GM18520 (cell line): ENCODE data around the gene USP15.

Experiments used
- ATAC-seq: cut with Tn5 transposase; IDR thresholded peaks from one replicate; pipeline ENCODE4 v1.9.1; 2021; ENCODE audit not compliant: unreplicated experiment

Gene USP15

DNA sequence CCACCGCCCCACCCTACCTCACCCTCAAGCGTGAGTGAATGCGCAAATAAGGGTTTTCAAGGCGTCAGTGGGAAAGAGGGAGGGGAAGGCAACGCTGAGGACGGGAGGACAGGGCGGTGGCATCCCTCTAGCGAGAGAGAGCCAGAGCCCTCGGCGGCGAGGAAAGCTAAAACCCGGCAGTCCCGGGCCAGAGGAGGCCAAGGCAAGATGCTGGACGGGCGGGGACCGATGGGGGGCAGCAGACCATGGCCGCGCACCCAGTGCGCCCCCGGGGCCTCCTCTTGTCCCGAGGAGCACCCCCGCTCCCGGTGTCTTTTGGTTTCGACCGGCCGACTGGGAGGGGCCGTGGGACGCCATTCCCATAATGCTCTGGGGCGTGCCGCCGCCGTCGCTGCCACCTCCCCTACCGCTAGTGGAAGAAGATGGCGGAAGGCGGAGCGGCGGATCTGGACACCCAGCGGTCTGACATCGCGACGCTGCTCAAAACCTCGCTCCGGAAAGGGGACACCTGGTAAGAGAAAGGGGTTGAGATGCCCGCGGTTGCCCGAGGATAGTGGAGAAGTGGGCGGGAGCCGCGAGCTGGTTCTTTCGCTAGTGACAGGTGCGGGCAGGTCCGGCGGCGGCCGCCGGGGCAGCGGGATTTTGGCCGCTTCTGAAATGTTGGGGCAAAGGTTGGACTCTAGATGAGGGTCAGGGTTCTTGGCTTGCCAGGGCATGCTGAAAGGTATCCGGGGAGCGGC, at the start of gene USP15:
Gene USP15, plus strand, starts transcription at position 412 of the 740 bp plus-strand sequence. Its CDS starts 11 bp downstream, at position 423.
- ATAC-seq, result peak; percentile 64

DNA sequence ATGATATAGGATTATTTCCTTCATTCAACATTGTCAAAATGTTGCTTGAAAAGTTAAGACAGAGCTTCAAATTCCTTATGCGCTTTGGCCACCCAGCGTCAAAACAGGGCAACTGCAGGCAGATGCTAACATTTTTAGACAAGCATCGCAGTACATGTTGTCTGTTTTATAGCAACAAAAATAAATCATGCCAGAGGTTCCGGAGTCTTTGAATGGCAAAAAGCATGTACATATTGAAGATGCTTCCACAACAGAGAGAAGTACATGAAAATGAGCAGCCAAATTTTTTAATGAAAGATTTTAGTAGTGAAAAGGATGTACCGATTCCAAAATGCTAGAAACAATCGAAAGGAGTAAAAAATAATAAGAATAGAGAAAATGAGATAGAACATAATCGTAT, 49.8 kb upstream of the USP15 start:
- ATAC-seq, result no peak

DNA sequence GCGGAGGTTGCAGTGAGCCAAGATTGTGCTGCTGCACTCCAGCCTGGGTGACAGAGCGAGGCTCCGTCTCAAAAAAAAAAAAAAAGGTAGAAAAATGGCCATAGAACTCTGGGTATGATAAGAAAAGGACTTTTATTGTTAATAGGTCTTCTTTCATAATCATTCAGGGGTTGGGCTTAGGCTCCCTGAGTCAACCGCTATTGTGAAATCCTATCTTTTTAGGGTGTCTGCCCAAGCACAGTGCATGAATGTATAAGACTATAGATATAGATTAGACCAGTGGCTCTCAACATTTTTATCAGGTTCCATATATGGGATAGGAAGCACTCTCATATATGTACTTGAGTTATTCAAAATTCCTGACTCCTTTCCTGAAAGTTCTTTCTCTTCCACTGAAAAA, 48.7 kb upstream of the USP15 start:
- no peak for ATAC-seq

DNA sequence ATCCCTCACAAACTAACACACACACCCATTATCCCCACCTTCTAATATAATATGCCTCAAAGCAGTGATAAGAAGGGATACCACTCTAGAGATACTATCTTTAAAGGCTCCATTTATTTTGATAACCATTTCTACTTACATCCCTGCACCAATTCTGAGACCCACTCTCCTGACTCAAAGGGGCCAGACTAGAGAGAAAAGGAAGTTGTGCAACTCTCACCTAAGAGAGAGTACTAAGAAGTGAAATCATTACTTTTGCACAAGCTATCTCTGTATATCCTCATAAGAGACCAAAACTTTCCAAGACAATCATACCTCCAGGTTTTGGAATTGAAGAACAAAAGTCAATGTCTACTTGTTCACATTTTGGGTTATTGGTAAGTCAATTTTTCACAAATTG, 45.4 kb upstream of the USP15 start:
- ATAC-seq, result no peak

DNA sequence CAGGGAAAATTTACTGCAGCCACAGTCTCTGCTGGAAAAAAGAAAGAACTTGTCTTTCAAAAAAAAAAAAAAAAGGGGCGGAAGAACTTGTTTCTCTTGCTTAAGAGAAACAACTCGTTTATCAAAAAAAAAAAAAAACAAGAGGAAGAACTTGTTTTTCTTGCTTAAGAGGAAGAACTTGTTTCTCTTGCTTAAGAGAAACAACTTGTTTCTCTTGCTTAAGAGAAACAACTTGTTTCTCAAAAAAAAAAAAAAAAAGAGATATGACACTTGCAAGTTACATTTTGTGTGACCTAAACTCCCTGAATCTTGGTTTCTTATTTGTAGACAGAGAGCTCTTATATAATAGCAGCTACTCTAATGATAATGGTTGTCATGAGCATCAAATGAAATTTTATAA, 44.7 kb upstream of the USP15 start:
- ATAC-seq, result no peak

DNA sequence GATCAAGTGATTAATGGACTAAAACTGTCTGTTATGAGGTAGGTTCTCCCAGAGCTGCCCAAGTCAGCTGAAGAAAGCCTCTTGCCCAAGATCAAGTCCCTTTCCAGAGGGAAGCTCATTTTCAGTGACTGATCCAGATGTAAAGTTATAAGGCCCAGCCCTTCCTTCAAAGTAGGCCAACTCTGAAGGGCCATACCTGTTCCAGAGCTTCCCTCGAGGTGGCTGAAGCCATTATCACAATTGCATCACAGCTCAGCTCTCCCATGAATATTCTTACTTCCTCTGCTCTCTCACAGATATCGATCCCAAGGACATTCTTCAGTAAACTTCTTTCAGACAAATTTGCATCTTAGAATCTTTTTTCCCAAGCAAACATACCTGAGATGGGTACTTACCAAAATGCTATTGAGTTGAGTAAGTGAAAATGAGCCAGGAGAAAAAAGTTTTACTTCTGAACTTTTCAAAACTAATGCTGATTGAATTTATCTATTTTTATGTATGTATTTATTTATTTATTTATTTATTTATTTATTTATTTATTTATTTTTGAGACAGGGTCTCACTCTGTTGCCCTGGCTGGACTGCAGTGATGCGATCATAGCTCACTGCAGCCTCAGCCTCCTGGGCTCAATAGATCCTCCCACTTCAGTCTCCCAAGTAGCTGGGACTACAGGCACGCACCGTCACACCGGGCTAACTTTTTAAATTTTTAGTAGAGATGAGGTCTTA, 42.6 kb upstream of the USP15 start:
- no peak for ATAC-seq

DNA sequence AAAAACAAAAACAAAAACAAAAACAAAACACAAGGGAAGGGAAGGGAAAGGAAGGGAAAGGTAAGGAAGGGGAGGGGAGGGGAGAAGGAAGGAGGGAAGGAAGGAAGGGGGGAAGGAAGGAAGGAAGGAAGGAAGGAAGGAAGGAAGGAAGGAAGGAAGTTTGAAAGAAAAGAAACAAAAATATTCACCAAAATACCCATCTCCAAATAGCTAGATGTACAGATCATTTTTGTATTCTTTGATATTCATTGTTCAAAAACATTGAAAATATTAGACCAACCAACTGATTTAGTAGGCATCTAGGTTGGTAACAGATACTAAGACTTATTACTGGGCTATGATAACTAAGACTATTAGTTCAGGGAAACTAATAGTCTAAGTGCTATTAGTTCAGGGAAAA, 39.1 kb upstream of the USP15 start:
- no peak for ATAC-seq

DNA sequence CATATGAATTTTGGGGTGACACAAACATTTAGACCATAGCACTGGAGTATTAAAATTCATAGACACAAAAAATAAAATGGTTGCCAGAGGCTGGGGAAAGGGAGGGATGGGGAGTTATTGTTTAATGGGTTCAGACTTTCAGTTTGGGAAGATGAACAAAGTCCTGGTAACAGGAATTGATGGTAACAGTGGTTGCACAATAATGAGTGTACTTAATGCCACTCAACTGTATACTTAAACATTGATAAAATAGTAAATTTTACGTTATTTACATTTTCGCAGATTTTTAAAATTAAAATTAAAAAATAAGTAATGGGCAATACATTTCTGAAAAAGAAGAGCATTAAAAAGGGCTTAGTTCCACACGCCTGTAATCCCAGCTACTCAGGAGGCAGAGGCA, 35.6 kb upstream of the USP15 start:
- ATAC-seq, result no peak

DNA sequence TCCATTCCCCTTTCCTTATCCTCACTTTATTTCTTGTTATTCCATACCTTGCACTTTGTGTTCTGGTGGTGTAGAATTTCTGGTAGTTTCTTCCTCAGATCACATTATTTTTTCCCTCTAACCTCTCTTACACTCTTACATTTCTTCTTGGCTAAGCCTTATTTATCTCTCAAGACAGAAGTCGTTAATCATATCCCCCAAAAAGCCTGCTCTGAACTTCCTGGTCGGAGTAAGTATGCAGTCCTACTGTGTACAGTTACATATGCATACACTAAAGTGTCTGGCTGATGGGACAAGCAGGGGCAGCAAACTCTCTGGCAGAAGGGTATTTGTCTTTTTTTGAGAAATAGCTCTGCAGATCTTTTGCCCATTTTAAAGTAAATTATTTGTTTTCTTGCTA, 33.1 kb upstream of the USP15 start:
- no peak for ATAC-seq

DNA sequence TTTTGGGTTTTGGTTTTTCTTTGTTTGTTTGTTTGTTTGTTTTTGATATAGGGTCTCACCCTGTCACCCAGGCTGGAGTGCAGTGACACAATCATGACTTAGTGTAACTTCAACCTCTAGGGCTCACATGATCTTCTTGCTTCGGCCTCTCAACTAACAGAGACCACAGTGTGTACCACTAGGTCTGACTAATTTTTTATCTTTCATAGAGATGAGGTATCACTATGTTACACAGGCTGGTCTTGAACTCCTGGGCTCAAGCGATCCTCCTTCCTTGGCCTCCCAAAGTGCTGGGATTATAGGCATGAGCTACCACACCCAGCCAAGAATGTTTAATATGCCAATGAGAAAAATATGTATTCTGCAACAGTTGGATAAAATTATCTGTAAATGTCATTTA, 29.6 kb upstream of the USP15 start:
- ATAC-seq, result no peak

DNA sequence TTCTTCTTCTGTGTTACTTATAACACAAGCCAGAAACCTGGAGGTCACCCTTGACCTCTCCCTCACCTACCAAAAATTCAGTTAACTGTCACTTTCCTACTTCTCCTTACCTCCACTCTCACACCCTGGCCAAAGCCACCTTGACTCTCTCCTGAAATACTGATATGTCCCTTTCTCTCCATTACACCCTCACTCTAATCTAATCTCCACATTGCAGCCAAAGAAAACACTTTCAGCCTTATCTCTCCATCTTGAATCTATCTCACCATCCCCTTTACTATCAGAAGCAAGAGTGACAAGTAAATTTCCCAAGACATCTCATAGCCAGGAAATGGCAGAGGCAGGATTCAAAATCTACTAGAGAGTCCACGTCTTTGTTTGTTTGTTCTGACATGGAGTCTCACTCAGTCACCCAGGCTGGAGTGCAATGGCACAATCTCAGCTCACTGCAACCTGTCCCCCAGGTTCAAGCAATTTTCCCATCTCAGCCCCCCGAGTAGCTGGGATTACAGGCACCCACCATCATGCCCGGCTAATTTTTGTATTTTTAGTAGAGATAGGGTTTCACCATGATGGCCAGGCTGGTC, 28.0 kb upstream of the USP15 start:
- ATAC-seq, result no peak

DNA sequence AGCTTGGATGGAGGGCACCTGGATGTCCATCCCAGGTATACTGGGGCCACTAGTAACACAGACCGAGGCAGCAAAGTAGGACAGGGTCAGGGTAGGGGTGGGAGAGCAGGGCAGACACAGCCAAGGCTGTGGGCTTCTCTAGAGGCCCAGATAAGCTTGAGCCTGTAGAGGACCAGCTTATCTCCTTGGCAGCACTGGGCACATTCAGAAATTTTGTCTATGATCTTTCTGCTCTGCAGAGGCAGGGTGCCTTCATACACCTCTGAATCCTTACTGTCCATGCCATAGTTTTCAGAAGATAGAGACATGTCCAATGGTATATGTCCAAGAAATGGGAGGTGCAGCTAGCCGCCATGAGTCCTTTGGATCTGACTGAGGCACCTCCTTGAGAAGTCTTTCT, 26.4 kb upstream of the USP15 start:
- no peak for ATAC-seq

DNA sequence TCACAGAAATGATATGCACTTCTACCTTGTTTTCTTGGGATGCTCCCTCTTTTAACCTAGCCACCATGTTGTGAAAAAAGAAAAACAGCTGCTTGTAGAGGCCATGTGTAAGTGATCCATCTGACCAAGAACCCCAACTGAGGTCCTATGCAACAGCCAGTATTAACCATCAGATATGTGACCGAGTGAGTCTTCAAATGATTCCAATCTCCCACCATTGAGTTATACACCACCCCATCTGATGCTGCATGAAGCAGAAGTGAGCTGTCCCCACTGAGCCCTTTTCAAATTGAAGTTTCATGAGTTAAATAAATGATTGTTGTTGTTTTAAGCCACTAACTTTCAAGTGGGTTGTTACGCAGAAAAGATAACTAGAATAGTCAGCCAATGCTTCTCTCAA, 20.6 kb upstream of the USP15 start:
- no peak for ATAC-seq

DNA sequence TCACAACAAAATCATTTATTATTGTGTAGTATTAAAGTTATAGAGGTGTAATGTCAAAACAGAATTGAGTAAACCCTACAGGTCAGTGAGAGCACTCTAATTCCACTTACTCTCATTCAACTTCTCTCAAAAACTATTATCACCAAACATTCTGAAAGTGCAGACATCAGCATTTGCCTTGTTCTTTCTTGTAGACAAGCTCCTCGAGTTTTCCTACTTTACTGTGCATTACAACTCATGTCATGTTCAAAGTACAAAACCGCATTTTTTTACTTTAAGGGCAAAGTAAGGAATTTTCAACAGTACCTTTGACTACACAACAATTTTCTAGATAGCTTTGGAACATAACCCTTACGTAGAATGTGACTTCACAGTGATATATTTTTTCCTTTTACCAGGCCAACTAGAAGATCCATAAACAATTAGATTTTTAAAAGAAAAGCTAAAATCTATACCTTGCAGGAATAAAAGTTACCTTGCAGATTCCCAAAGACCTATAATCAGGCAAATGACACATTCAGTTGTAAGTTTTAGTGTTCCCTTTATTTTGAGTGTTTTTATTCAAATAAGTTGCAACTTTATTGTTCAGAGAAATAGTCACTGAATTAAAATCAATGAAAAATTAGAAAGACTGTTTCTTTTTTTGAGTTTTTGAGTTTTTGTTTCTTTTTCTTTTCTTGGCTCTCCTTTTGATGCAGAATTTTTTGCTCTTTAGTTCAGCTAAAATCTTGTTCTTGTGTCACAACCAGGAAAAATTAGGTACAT, 12.7 kb upstream of the USP15 start:
- no peak for ATAC-seq

DNA sequence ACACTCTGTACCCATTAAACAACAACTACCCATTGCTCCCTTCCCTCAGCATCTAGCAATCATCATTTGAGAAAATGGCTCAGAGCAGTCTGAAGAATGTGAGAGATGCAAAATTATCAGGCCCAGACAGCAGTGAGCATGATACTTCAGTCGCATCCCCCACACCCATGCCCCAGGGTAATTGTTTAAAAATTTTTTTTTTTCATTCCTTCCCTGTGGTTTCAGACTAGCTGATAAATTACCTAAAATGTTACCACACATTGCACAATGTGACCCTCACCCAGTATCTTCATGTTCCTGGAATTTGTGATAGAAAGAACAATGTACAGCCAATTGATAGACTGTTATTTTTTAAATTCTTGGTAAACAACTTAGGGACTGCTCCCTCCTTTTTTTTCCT, 11.3 kb upstream of the USP15 start:
- no peak for ATAC-seq

DNA sequence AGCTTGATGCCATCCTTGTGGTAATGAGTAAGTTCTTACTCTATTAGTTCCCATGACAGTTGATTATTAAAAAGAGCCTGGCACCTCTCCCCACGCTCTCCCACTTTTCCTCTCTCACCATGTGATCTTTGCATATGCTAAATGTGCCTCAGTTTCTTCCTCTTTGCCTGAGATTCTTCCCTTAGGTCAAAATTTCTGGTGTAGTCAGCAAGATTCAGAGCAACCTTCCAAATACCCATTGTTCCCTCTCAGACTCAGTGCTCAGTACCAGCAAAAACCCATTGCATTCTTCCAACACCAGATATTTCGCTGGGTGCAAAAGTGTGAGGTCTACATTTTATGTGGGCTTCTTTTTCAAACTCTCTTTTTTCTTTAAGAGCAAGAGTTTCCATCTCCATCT, 10.8 kb upstream of the USP15 start:
- ATAC-seq, result no peak

DNA sequence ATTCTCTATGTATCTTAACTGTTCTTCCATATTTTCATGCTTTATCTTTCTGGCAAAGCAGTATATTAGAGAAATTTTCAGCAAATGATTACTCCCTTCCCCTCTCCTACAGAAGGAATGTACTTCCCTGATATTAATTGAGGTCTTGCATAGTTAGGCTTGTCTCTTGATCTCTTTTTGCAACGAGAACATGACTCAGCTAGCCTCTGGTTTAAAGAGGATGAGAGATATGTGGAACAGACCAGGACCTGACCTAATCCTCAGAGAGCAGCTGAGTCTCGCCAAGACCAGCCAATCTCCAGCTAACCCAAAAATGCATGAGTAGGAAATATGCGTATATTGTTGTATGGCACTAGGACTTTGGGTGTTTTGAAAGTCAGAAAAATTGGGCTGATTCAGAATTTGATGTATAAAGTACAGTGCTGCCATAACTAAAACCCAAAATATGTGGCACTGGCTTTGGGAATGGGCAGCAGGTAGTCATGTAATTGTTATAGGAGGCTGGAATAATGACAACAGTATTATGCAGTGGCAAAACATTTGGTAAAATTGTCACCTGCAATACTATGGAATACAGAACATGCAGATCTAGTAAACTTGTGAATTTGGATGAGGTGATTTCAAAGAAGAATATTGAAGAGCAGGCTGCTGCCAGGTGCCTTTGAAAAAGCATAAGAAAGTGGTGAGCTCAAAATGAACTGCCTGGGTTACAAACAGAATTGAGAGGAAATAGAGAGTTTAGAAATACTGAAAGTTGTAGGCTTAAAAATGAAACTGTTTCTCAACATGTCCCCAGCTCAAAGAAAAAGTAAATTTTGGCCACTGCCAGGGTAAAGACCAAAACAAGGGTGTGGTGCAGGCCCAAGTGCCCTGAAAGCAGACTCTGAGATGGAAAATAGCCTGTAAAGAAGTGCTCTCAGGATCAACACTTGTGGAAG, 9.3 kb upstream of the USP15 start:
- peak; percentile 94 for ATAC-seq

DNA sequence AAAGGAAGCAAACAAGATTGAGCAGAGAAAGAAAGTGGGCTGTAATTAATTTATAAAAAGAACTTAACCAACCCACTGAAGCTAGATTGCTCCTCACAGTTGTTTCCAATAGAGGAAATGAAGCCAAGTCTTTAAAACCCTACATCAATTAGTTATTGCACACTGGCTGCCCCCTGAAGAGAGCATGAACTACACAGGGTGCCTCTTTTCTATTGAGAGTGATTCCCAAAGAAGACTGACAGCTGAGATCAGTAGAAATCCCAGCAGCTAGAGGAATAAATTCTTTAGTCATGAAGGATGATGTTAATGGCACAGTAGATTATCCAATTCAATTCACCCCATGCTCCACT, 8.6 kb upstream of the USP15 start:
- no peak for ATAC-seq

DNA sequence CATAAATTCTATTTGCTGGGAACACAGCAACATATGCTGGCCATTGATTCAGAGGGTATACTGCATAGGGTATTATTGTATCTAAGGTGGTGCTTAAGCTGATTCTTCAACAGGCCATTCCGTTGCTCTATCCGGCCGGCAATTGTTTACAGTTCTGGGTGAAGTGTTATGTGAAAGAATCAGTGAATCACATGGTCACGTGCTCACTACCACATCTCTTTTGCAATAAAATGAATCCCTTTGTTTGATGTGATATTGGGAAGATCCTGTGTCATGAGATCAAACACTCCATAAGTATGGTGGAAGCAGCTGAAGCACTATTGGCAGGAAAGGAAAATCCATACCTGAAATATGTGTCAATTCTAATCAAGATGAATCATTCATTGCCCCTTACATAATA, 7.6 kb upstream of the USP15 start:
- ATAC-seq, result no peak

DNA sequence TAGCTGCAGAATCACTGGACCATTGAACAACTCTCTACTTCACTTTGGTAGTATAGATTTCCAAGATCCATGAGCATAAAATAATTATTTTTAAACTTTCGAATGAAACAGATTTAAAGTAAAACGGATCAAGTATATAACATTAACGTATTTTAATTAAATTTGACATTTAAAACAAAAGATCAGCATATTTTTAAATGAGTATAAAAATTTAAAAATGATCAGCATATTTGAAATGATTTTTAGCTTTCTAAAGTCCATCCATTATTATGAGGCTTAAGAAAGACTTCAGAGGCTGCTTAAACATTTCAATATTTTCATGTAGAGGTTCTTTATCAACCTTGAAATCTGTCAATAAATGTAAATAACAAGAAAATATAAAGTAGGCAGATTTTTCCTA, 5.2 kb upstream of the USP15 start:
- no peak for ATAC-seq
